Endodermal cell (in vitro differentiated cells): ENCODE measurements around the gene GTF2H1. TPM values are rescaled to one million over a fixed set of nuclear protein-coding genes. Genes with fewer than 3 reads are reported as not detected.
A peak's percentile ranks its signal among the peaks of the same experiment; 100 is the strongest.

Source experiments
- DNase-seq: peaks from one replicate; pipeline ENCODE4 v3.0.0-alpha.2; 2017
- H3K27ac ChIP-seq: 2 replicates; pipeline ENCODE4 v1.5.1; 2013; ENCODE audit warnings: mild to moderate bottlenecking, low read depth, low read length, moderate library complexity
- H3K27me3 ChIP-seq: 2 replicates; pipeline ENCODE4 v1.6.1; 2013; ENCODE audit warnings: mild to moderate bottlenecking, low read length, moderate library complexity; ENCODE audit not compliant: insufficient read depth, control insufficient read depth, poor library complexity, severe bottlenecking
- H3K36me3 ChIP-seq: 2 replicates; pipeline ENCODE4 v1.7.0; 2013; ENCODE audit warnings: mild to moderate bottlenecking, low read length, moderate library complexity; ENCODE audit not compliant: control insufficient read depth, insufficient read depth
- H3K4me1 ChIP-seq: one replicate; pipeline ENCODE4 v1.7.0; 2013; ENCODE audit warnings: low read length; ENCODE audit not compliant: control insufficient read depth, insufficient read depth
- H3K4me3 ChIP-seq: 2 replicates; pipeline ENCODE4 v1.5.1; 2013; ENCODE audit warnings: mild to moderate bottlenecking, low read length, moderate library complexity
- H3K9ac ChIP-seq: 2 replicates; pipeline ENCODE4 v1.6.1; 2013; ENCODE audit warnings: mild to moderate bottlenecking, low read length, moderate library complexity; ENCODE audit not compliant: poor library complexity, severe bottlenecking; ENCODE audit errors: extremely low read depth
- H3K9me3 ChIP-seq: 2 replicates; pipeline ENCODE4 v1.6.1; 2013; ENCODE audit warnings: mild to moderate bottlenecking, low read length, moderate library complexity; ENCODE audit not compliant: control insufficient read depth
- H3K27ac Mint-ChIP-seq: 2 replicates; pipeline ENCODE4 v1.8.0; 2020; ENCODE audit warnings: mixed read lengths
- H3K27me3 Mint-ChIP-seq: 2 replicates; pipeline ENCODE4 v1.8.0; 2021; ENCODE audit warnings: mild to moderate bottlenecking, mixed read lengths; ENCODE audit not compliant: insufficient read depth
- H3K36me3 Mint-ChIP-seq: 2 replicates; pipeline ENCODE4 v1.8.0; 2020; ENCODE audit warnings: low read depth, mixed read lengths
- H3K4me1 Mint-ChIP-seq: 2 replicates; pipeline ENCODE4 v1.8.0; 2020; ENCODE audit warnings: mixed read lengths
- H3K4me3 Mint-ChIP-seq: 2 replicates; pipeline ENCODE4 v1.8.0; 2020; ENCODE audit warnings: mild to moderate bottlenecking, moderate library complexity, mixed read lengths
- H3K9me3 Mint-ChIP-seq: 2 replicates; pipeline ENCODE4 v1.8.0; 2020; ENCODE audit warnings: mild to moderate bottlenecking, mixed read lengths
- CTCF ChIP-seq: fragments of 200-600 bp; sonication (generic); conservative IDR thresholded peaks from 2 replicates; pipeline ENCODE4 v1.5.0; 2021; ENCODE audit warnings: antibody characterized with exemption, mild to moderate bottlenecking
- WGBS, 2 experiments: methylation state at CpG; one replicate each; pipeline versions ENCODE4 v1.1.5 to v1.1.7; 2013; ENCODE audit warnings: missing lambda C conversion rate in 2 of 2, mixed read lengths in 1 of 2; ENCODE audit not compliant: insufficient coverage in 1 of 2, insufficient read length in 1 of 2; 5-methylcytosine and 5-hydroxymethylcytosine counted together
- total RNA-seq, 2 donors: library from RNA; stranded (reverse); fragmentation: NEBNext Ultra II Directional in 1 of 2; extraction: Animal tissue kit (Norgen Biotek cat#: 25700) in 1 of 2; gene quantifications; 2 replicates in 1 of 2; 3 replicates in 1 of 2; pipeline ENCODE4 v1.2.1, GENCODE V29; 2021

Gene GTF2H1
- total RNA-seq, 2 donors from 2014 or later = 25.7 to 31.5 TPM

- Mint-ChIP-seq H3K4me1 (peaks cover 3% of the 10 kb centered on the region), H3K4me3 (peak within 1 kb of the TSS; percentile 94), H3K27me3 (peaks cover 4% of the 10 kb centered on the region), H3K27ac (peak within 1 kb of the TSS; percentile 97), H3K9me3 (no peaks in the 10 kb centered on the region), H3K36me3 (peaks cover 22% of the 10 kb centered on the region)
- WGBS, 2 experiments = 4 to 10% methylated on average over 46 to 60 of the region's 60 CpGs
- peak; percentile 93 for DNase-seq
- H3K9me3 ChIP-seq = no peaks in the 10 kb centered on the region
- peak within 1 kb of the TSS; percentile 96 for H3K4me3 ChIP-seq
- no peak for TF ChIP-seq CTCF
- H3K36me3 ChIP-seq = peaks cover 29% of the 10 kb centered on the region
- H3K4me1 ChIP-seq = peaks cover 5% of the 10 kb centered on the region
- peak within 1 kb of the TSS; percentile 79 for H3K27ac ChIP-seq
- peak within 1 kb of the TSS; percentile 89 for H3K9ac ChIP-seq
- no peaks in the 10 kb centered on the region for H3K27me3 ChIP-seq
These were observed 72.0 kb downstream of the GTF2H1 start, which contains the start of gene LDHA for GRCh38 chr11:18394275-18394927. TSS of gene LDHA (plus strand) at chr11:18394563. CDS start at chr11:18396843, 2,280 bp downstream.

GRCh38 chr11:18394928-18395734 is 72.8 kb downstream of the GTF2H1 start:
- DNase-seq = peak; percentile 76
- Histone ChIP-seq H3K9me3 (no peaks in the 10 kb centered on the region), H3K9ac (peak overlapping the region; percentile 89), H3K4me1 (peaks cover 5% of the 10 kb centered on the region), H3K36me3 (peaks cover 36% of the 10 kb centered on the region), H3K4me3 (peak overlapping the region; percentile 96), H3K27ac (peak overlapping the region; percentile 79), H3K27me3 (no peaks in the 10 kb centered on the region)
- WGBS, 2 experiments = 5 to 13% methylated on average over 28 to 36 of the region's 36 CpGs
- peaks cover 4% of the 10 kb centered on the region for H3K27me3 Mint-ChIP-seq
- peaks cover 30% of the 10 kb centered on the region for H3K36me3 Mint-ChIP-seq
- no peak for TF ChIP-seq CTCF
- H3K4me1 Mint-ChIP-seq = peaks cover 3% of the 10 kb centered on the region
- H3K4me3 Mint-ChIP-seq = peak overlapping the region; percentile 94
- no peaks in the 10 kb centered on the region for H3K9me3 Mint-ChIP-seq
- H3K27ac Mint-ChIP-seq = peak overlapping the region; percentile 97

- Histone ChIP-seq H3K9me3 (no peaks in the 10 kb centered on the region), H3K36me3 (peaks cover 43% of the 10 kb centered on the region), H3K9ac (peak overlapping the region; percentile 89), H3K4me3 (peak overlapping the region; percentile 96), H3K27ac (peak overlapping the region; percentile 69), H3K27me3 (no peaks in the 10 kb centered on the region), H3K4me1 (peaks cover 5% of the 10 kb centered on the region)
- TF ChIP-seq CTCF = no peak
- 0% methylated on average over 38 to 46 of the region's 46 CpGs for WGBS, 2 experiments
- peak overlapping the region; percentile 97 for H3K27ac Mint-ChIP-seq
- DNase-seq = peak; percentile 99
- H3K9me3 Mint-ChIP-seq = no peaks in the 10 kb centered on the region
- H3K36me3 Mint-ChIP-seq = peaks cover 35% of the 10 kb centered on the region
- peak overlapping the region; percentile 94 for H3K4me3 Mint-ChIP-seq
- peaks cover 4% of the 10 kb centered on the region for H3K27me3 Mint-ChIP-seq
- H3K4me1 Mint-ChIP-seq = peaks cover 3% of the 10 kb centered on the region
These were observed 73.6 kb downstream of the GTF2H1 start for GRCh38 chr11:18395735-18396504.
